C4-2B (cell line): Measurements from ENCODE around the gene GALNT17.

Experiments used
- CTCF ChIP-seq: fragments of 450-650 bp; conservative IDR thresholded peaks from 2 replicates; pipeline ENCODE4 v1.5.1; 2017; ENCODE audit warnings: mild to moderate bottlenecking
- ZFX ChIP-seq: fragments of 450-650 bp; IDR thresholded peaks from 2 replicates; pipeline ENCODE4 v1.6.1; 2017

DNA sequence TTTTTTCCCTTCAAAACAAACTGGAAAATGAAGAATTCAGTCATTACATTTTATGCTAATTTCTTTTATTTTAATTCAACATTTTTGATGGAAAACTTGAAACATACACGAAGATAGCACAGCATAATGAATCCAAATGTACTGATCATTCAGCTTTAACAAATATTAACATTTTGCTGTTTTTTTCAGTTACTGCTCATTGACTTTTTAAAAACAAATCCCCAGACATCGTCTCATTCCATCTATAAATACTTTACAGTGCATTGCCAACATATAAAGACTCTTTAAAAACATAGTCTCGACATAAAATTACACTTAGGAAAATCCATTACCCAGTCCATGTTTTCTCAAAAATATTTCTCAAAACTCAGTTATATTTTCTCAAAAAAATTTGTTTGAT is 452.3 kb downstream of the GALNT17 start:
- TF ChIP-seq CTCF = no peak
- no peak for TF ChIP-seq ZFX
